ENCODE data around the gene SHROOM3. TPM values are rescaled to one million over a fixed set of nuclear protein-coding genes. Genes with fewer than 3 reads are reported as not detected.

Gene SHROOM3
- total RNA-seq, 6 experiments from 2014 or later, result 39.1 to 98.7 (median 40.9) TPM

- peak overlapping the region; percentile 83 for H3K27ac Mint-ChIP-seq
- H3K9me3 Mint-ChIP-seq, result no peaks in the 10 kb centered on the region
- H3K36me3 Mint-ChIP-seq (ENCODE audit: low read depth), result peaks cover 9% of the 10 kb centered on the region; the same call in 1 of the 2 replicates
- TF ChIP-seq CTCF (IDR thresholded peaks at IDR 0.05), result no peak
- H3K27me3 Mint-ChIP-seq (ENCODE audit: insufficient read depth), result peaks cover 1% of the 10 kb centered on the region; the same call in 1 of the 2 replicates
- H3K4me1 Mint-ChIP-seq (ENCODE audit: low read depth), result peaks cover 77% of the 10 kb centered on the region
- no peak overlapping the region for H3K4me3 Mint-ChIP-seq
- DNase-seq, result no peak
These were observed 129.3 kb downstream of the SHROOM3 start for GRCh38 chr4:76564123-76564915.

- Mint-ChIP-seq H3K4me1 (ENCODE audit: low read depth) (peaks cover 71% of the 10 kb centered on the region), H3K27me3 (ENCODE audit: insufficient read depth) (peaks cover 4% of the 10 kb centered on the region; the same call in 1 of the 2 replicates), H3K36me3 (ENCODE audit: low read depth) (no peaks in the 10 kb centered on the region), H3K4me3 (no peak overlapping the region), H3K27ac (no peak overlapping the region), H3K9me3 (no peaks in the 10 kb centered on the region)
- TF ChIP-seq CTCF (IDR thresholded peaks at IDR 0.05), result no peak
- no peak for DNase-seq
These were observed 133.2 kb downstream of the SHROOM3 start for GRCh38 chr4:76568262-76568661.

GRCh38 chr4:76569225-76569624 lies 134.2 kb downstream of the SHROOM3 start:
- H3K9me3 Mint-ChIP-seq, result no peaks in the 10 kb centered on the region
- no peaks in the 10 kb centered on the region for H3K36me3 Mint-ChIP-seq (ENCODE audit: low read depth)
- peaks cover 4% of the 10 kb centered on the region; the same call in 1 of the 2 replicates for H3K27me3 Mint-ChIP-seq (ENCODE audit: insufficient read depth)
- no peak for DNase-seq
- H3K4me1 Mint-ChIP-seq (ENCODE audit: low read depth), result peaks cover 61% of the 10 kb centered on the region
- H3K27ac Mint-ChIP-seq, result peak overlapping the region; percentile 81
- no peak for TF ChIP-seq CTCF (IDR thresholded peaks at IDR 0.05)
- no peak overlapping the region for H3K4me3 Mint-ChIP-seq

- no peak for TF ChIP-seq CTCF (IDR thresholded peaks at IDR 0.05)
- Mint-ChIP-seq H3K27me3 (ENCODE audit: insufficient read depth) (peaks cover 4% of the 10 kb centered on the region; the same call in 1 of the 2 replicates), H3K36me3 (ENCODE audit: low read depth) (no peaks in the 10 kb centered on the region), H3K4me1 (ENCODE audit: low read depth) (peaks cover 56% of the 10 kb centered on the region), H3K9me3 (no peaks in the 10 kb centered on the region), H3K4me3 (no peak overlapping the region), H3K27ac (peak overlapping the region; percentile 81)
- no peak for DNase-seq
These were observed 134.7 kb downstream of the SHROOM3 start for GRCh38 chr4:76569706-76570105.

- no peak for TF ChIP-seq CTCF (IDR thresholded peaks at IDR 0.05)
- peak; percentile 72 for DNase-seq
- H3K36me3 Mint-ChIP-seq (ENCODE audit: low read depth), result no peaks in the 10 kb centered on the region
- H3K27ac Mint-ChIP-seq, result peak overlapping the region; percentile 81
- H3K4me3 Mint-ChIP-seq, result peak overlapping the region; percentile 82
- H3K27me3 Mint-ChIP-seq (ENCODE audit: insufficient read depth), result peaks cover 4% of the 10 kb centered on the region; the same call in 1 of the 2 replicates
- peaks cover 55% of the 10 kb centered on the region for H3K4me1 Mint-ChIP-seq (ENCODE audit: low read depth)
- H3K9me3 Mint-ChIP-seq, result no peaks in the 10 kb centered on the region
These were observed 135.3 kb downstream of the SHROOM3 start for GRCh38 chr4:76570141-76570973.
